Measurements from ENCODE around the gene NDUFS7.

NDUFS7 gene

DNA sequence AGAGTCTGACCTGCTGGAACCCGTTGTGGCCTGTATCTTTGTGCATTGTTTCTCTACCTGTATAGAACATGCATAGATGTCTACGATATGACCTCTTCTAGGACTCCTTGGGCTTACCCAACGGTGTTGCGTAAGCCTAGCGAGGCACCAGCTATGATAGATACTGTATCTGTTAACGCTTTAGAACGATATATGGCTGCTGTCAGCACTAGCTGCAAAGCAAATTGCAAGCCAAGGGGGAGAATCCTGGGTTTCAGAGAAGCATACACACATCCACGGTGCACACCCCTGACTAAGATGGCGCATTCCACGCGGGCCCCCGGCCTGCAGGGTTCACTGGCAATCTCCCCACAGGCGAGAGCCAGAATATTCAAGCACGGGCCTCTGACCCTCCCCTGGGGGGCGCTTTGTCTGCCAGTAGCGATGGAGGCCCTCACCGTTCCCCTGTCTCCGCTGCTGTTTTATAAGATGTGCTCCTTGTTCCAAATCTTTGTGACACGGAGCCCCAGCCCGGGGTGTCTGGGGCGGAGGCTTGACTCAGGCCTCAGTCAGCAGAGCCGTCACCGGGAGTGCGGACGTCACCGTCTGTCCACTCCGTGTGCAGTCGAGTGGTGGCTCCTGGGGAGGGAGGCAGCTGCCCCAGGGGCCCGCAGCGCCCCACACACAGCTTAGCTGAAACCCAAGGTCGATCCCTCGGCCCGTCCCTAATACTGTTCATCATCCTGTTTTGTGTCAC, 41.6 kb downstream of the NDUFS7 start:
- TF ChIP-seq CREB1 (IDR thresholded peaks at IDR 0.05; ENCODE audit: low read depth) (no peak), CEBPB (IDR thresholded peaks at IDR 0.05) (peak; percentile 57)

DNA sequence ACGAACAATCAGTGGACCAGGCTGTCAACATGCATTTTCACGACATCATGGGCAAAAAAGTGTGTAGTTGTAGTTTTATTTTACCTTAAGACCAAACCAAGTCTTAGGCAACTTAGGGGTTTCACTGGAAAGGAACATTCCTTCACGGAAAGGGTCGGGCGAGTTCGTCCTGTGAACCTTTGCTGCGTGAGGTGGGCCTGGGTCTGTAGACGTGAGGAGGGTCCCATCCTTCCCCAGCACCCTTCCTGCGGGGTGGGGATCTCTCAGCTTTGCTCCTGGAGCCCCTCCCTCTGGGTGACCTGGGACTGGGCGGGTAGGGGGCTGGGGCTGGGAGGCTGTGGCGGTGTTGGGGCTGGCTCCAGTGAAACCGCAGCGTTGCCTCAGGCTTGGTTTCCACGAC, 42.2 kb downstream of the NDUFS7 start:
- TF ChIP-seq TAF1 (IDR thresholded peaks at IDR 0.05; ENCODE audit: low read depth) (no peak), TEAD4 (IDR thresholded peaks at IDR 0.05) (no peak), CREB1 (IDR thresholded peaks at IDR 0.05; ENCODE audit: low read depth) (no peak), RAD21 (IDR thresholded peaks at IDR 0.05; ENCODE audit: low read depth) (no peak), FOXM1 (IDR thresholded peaks at IDR 0.05; ENCODE audit: borderline replicate concordance, low read depth) (no peak), YY1 (IDR thresholded peaks at IDR 0.05; ENCODE audit: low read depth) (no peak), CEBPB (IDR thresholded peaks at IDR 0.05) (no peak), TCF12 (IDR thresholded peaks at IDR 0.05; ENCODE audit: low read depth) (no peak), EP300 (IDR thresholded peaks at IDR 0.05; ENCODE audit: borderline replicate concordance) (no peak), ZBTB7A (IDR thresholded peaks at IDR 0.05; ENCODE audit: low read depth) (no peak), EGR1 (IDR thresholded peaks at IDR 0.05) (no peak), NFIC (IDR thresholded peaks at IDR 0.05) (no peak)
- TF ChIP-seq, protein P1, sequence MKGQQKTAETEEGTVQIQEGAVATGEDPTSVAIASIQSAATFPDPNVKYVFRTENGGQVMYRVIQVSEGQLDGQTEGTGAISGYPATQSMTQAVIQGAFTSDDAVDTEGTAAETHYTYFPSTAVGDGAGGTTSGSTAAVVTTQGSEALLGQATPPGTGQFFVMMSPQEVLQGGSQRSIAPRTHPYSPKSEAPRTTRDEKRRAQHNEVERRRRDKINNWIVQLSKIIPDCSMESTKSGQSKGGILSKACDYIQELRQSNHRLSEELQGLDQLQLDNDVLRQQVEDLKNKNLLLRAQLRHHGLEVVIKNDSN (IDR thresholded peaks at IDR 0.05) = no peak
- TF ChIP-seq, protein P2, sequence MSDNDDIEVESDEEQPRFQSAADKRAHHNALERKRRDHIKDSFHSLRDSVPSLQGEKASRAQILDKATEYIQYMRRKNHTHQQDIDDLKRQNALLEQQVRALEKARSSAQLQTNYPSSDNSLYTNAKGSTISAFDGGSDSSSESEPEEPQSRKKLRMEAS (IDR thresholded peaks at IDR 0.05) = no peak
- TF ChIP-seq, protein P3, sequence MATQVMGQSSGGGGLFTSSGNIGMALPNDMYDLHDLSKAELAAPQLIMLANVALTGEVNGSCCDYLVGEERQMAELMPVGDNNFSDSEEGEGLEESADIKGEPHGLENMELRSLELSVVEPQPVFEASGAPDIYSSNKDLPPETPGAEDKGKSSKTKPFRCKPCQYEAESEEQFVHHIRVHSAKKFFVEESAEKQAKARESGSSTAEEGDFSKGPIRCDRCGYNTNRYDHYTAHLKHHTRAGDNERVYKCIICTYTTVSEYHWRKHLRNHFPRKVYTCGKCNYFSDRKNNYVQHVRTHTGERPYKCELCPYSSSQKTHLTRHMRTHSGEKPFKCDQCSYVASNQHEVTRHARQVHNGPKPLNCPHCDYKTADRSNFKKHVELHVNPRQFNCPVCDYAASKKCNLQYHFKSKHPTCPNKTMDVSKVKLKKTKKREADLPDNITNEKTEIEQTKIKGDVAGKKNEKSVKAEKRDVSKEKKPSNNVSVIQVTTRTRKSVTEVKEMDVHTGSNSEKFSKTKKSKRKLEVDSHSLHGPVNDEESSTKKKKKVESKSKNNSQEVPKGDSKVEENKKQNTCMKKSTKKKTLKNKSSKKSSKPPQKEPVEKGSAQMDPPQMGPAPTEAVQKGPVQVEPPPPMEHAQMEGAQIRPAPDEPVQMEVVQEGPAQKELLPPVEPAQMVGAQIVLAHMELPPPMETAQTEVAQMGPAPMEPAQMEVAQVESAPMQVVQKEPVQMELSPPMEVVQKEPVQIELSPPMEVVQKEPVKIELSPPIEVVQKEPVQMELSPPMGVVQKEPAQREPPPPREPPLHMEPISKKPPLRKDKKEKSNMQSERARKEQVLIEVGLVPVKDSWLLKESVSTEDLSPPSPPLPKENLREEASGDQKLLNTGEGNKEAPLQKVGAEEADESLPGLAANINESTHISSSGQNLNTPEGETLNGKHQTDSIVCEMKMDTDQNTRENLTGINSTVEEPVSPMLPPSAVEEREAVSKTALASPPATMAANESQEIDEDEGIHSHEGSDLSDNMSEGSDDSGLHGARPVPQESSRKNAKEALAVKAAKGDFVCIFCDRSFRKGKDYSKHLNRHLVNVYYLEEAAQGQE (IDR thresholded peaks at IDR 0.05; ENCODE audit: low read depth) = no peak

DNA sequence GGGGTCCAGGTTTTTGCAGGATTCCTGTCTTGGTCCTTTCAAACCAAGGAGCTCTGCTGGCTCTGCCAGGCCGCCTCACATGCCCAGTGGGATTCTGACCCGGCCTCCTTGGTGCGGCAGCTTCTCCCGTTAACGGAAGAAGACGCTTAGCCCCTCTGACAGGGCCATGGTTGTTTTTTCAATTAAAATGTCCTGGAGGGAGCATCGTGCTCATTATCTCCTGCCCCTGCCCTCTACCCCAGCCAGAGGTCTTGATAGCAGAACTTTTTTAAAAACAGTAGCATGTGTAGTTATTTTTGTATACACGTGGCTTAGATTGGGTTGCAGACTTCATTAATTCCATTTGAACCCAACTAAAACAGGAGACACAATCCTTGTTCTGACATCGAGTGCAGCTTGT, 43.0 kb downstream of the NDUFS7 start:
- no peak for TF ChIP-seq CREB1 (IDR thresholded peaks at IDR 0.05; ENCODE audit: low read depth)
- TF ChIP-seq, protein P3 (IDR thresholded peaks at IDR 0.05; ENCODE audit: low read depth) = no peak
- no peak for TF ChIP-seq YY1 (IDR thresholded peaks at IDR 0.05; ENCODE audit: low read depth)
- TF ChIP-seq, protein P1 (IDR thresholded peaks at IDR 0.05) = no peak
- TF ChIP-seq CEBPB (IDR thresholded peaks at IDR 0.05) = no peak
- no peak for TF ChIP-seq EGR1 (IDR thresholded peaks at IDR 0.05)
- TF ChIP-seq FOXM1 (IDR thresholded peaks at IDR 0.05; ENCODE audit: borderline replicate concordance, low read depth) = no peak
- TF ChIP-seq NFIC (IDR thresholded peaks at IDR 0.05) = no peak
- no peak for TF ChIP-seq EP300 (IDR thresholded peaks at IDR 0.05; ENCODE audit: borderline replicate concordance)
- no peak for TF ChIP-seq RAD21 (IDR thresholded peaks at IDR 0.05; ENCODE audit: low read depth)
- TF ChIP-seq, protein P2 (IDR thresholded peaks at IDR 0.05) = no peak
- TF ChIP-seq TCF12 (IDR thresholded peaks at IDR 0.05; ENCODE audit: low read depth) = no peak
- TF ChIP-seq ZBTB7A (IDR thresholded peaks at IDR 0.05; ENCODE audit: low read depth) = no peak
- TF ChIP-seq TEAD4 (IDR thresholded peaks at IDR 0.05) = no peak
- TF ChIP-seq TAF1 (IDR thresholded peaks at IDR 0.05; ENCODE audit: low read depth) = no peak

DNA sequence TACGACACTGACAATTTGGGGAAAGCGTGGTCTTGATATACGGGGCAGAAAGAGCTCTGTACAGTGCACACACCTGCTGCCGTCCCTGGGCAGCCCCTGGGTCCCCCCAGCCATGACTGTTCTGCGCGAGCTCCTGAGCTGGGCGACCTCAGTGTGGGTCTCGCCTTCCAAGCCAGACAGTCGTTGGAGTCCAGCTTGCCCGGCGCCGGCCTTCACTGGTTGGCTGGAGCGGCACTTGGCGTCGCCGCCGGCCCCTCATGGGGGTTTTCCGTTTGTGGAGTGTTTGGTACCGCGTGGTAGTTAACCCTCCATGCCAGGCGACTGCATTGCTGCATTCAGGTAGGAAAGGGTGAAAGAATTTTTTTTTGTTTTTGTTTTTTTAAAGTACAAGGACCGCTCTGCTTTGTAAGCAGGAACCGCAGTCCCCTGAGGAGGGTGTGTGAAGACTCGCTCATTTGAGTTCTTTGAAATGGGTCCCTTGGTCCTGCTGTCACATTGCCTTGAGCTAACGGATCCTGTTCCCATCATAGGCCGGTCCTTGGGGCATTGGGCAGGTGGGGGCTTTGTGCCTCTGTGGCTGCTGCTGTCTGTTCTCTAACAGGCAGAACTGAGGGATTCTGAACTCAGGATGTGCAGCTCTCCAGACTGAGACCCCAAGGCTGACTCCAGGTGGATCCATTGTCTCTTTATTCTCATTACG, 43.7 kb downstream of the NDUFS7 start:
- TF ChIP-seq, protein P3 (IDR thresholded peaks at IDR 0.05; ENCODE audit: low read depth) = no peak
- TF ChIP-seq CEBPB (IDR thresholded peaks at IDR 0.05) (no peak), TAF1 (IDR thresholded peaks at IDR 0.05; ENCODE audit: low read depth) (no peak), TCF12 (IDR thresholded peaks at IDR 0.05; ENCODE audit: low read depth) (no peak), CREB1 (IDR thresholded peaks at IDR 0.05; ENCODE audit: low read depth) (no peak), FOXM1 (IDR thresholded peaks at IDR 0.05; ENCODE audit: borderline replicate concordance, low read depth) (no peak), EGR1 (IDR thresholded peaks at IDR 0.05) (no peak), EP300 (IDR thresholded peaks at IDR 0.05; ENCODE audit: borderline replicate concordance) (no peak), ZBTB7A (IDR thresholded peaks at IDR 0.05; ENCODE audit: low read depth) (no peak), NFIC (IDR thresholded peaks at IDR 0.05) (no peak), RAD21 (IDR thresholded peaks at IDR 0.05; ENCODE audit: low read depth) (no peak), TEAD4 (IDR thresholded peaks at IDR 0.05) (no peak), YY1 (IDR thresholded peaks at IDR 0.05; ENCODE audit: low read depth) (no peak)
- TF ChIP-seq, protein P1 (IDR thresholded peaks at IDR 0.05) = no peak
- TF ChIP-seq, protein P2 (IDR thresholded peaks at IDR 0.05) = no peak
